Stimulated activated CD8-positive, alpha-beta memory T cell treated with anti-CD3 and anti-CD28 coated beads, Interleukin-2, amount 100 ng/mL, for 1 hour (primary cell): ENCODE data around the gene LELP1.

Experiments used
- DNase-seq, 2 donors: peaks; one replicate each; pipeline ENCODE4 v3.0.0-alpha.2; 2020; ENCODE audit warnings: low read depth in 2 of 2

Gene LELP1

GRCh38 chr1:153229076-153229829 is 26.0 kb downstream of the LELP1 start:
- DNase-seq: peak in 1 of 2 donors; percentile 5

GRCh38 chr1:153231363-153231762 is 28.1 kb downstream of the LELP1 start:
- no peak for DNase-seq

- no peak for DNase-seq
Observed at GRCh38 chr1:153231785-153232184, 28.6 kb downstream of the LELP1 start.

- no peak for DNase-seq
Observed at GRCh38 chr1:153232553-153232952, 29.3 kb downstream of the LELP1 start.

GRCh38 chr1:153233448-153233847 is 30.2 kb downstream of the LELP1 start:
- no peak for DNase-seq

- no peak for DNase-seq
Observed at GRCh38 chr1:153238527-153238926, 35.3 kb downstream of the LELP1 start.

- DNase-seq: no peak
Observed at GRCh38 chr1:153242160-153242559, 38.9 kb downstream of the LELP1 start.

GRCh38 chr1:153245466-153245865 is 42.2 kb downstream of the LELP1 start:
- no peak for DNase-seq

GRCh38 chr1:153246018-153246417 is 42.8 kb downstream of the LELP1 start:
- no peak for DNase-seq

GRCh38 chr1:153246825-153247224 is 43.6 kb downstream of the LELP1 start:
- no peak for DNase-seq

GRCh38 chr1:153248176-153248879 is 45.1 kb downstream of the LELP1 start:
- no peak for DNase-seq

- DNase-seq: no peak
Observed at GRCh38 chr1:153250166-153250565, 46.9 kb downstream of the LELP1 start.

GRCh38 chr1:153251087-153251486 is 47.9 kb downstream of the LELP1 start:
- DNase-seq: no peak

- DNase-seq: no peak
Observed at GRCh38 chr1:153251562-153251961, 48.3 kb downstream of the LELP1 start.

GRCh38 chr1:153251988-153252387 is 48.8 kb downstream of the LELP1 start:
- DNase-seq: no peak

- DNase-seq: no peak
Observed at GRCh38 chr1:153253076-153253475, 49.8 kb downstream of the LELP1 start.

GRCh38 chr1:153253693-153254092 is 50.5 kb downstream of the LELP1 start:
- no peak for DNase-seq
